HG02678 (cell line): ENCODE data around the gene KLHL3.

Source experiments
- ATAC-seq: cut with Tn5 transposase; IDR thresholded peaks from one replicate; pipeline ENCODE4 v1.9.1; 2021; ENCODE audit warnings: mild to moderate bottlenecking, moderate library complexity; ENCODE audit not compliant: unreplicated experiment

The KLHL3 gene

DNA sequence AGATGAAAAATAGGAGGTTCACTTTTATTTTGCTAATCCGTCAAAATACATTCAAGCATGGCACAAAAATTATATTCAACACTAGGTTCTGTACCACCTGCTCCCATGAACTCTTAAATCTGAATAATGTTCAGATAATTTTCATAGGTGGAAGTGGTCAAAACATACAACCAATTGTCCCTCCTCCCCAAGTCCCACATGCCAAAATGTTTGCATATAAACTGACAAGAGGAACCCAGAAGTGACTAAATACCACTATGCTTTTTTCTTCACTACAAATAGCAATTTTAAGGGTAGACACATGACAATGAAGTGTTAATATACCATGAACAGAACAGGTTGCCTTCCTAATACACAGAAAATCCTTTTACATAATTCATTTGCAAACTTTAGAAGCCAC lies 14.5 kb upstream of the KLHL3 start:
- no peak for ATAC-seq

DNA sequence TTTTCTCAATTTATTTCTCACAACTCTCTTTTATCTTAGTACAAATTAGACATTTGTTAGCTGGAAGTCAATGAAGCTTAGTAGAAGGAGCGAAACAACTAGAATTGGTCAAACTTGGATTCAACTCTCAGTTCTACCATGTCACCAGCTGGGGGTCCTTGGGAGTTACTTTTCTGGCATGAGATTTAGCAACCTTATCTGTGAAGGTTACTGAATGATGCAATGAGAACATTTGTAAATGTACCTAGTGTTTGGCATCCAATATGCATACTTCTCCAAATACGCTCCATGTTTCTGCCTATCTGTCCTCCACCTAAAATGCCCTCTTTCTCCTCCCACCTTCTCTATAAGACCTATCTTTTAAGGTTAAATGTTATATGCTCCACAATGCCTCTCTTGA lies 12.0 kb upstream of the KLHL3 start:
- no peak for ATAC-seq

DNA sequence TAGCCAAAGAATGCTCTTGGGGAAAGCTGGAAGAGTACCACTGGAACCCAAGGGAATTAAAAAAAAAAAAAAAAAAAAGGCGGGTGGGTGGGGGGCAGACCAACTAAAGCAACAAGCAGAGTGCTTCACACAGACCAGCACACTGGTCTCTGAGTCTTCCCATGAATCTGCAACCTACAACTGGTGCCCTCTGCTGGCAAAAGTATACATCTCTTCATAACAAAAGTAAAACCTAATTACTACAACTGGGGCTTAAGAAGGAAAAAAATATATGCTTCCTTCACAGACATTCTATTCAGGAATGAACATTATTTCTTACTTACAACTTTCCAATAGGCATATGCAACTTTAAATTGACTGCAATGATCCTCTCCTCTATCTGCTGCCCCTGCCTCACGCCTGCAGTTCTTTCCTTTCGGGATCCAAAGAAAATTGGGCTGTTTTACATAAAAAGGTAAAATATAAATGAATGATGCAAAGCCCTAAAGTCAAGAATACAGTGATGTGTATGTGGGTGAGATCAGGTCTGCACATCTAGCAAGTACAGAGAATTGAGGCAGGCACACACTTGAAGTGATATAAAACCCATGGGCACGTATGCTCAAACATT lies 7.2 kb upstream of the KLHL3 start:
- no peak for ATAC-seq

DNA sequence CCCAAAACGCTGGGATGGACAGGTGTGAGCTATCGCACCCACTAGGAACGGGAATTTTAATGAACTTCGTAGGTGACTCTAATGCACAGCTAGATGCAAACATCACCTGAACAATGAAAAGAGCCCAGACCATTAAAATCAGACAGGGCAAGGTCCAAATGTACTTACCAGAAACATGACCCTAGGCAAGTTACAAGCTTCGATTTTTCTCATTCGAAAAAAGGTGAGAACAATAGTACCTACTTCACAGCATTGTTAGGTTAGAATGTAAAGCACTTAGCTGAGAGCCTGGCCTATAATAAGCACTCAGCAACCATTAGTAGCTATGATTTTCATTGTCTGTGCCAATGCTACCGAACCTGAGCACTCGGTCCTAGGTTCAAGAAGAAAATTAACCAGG lies 5.8 kb upstream of the KLHL3 start:
- ATAC-seq = no peak

DNA sequence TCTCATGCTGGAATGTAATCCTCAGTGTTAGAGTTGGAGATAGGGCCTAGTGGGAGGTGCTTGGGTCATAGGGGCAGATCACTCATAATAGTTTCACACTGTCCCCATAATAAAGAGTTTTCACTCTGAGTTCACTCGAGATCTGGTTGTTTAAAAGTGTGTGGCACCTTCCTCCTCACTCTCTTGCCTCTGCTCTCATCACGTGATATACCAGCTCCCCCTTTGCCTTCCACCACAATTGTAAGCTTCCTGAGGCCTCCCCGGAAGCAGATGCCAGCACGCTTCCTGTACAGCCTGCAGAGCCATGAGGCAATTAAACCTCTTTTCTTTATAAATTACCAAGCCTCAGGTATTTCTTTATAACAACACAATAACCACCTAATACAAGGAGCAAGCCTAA lies 3.8 kb upstream of the KLHL3 start:
- ATAC-seq = no peak

DNA sequence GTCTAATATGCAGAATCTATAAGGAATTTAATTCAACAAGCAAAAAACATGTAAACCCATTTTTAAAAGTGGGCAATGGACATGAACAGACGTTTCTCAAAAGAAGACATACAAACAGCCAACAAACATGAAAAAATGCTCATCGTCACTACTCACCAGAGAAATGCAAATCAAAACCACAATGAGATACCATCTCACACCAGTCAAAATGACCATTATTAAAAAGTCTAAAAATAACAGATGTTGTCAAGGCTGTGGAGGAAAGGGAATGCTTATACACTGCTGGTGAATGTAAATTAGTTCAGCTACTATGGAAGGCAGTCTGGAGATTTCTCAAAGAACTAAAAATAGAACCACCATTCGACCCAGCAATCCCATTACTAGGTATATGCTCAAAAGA lies 3.1 kb upstream of the KLHL3 start:
- no peak for ATAC-seq

DNA sequence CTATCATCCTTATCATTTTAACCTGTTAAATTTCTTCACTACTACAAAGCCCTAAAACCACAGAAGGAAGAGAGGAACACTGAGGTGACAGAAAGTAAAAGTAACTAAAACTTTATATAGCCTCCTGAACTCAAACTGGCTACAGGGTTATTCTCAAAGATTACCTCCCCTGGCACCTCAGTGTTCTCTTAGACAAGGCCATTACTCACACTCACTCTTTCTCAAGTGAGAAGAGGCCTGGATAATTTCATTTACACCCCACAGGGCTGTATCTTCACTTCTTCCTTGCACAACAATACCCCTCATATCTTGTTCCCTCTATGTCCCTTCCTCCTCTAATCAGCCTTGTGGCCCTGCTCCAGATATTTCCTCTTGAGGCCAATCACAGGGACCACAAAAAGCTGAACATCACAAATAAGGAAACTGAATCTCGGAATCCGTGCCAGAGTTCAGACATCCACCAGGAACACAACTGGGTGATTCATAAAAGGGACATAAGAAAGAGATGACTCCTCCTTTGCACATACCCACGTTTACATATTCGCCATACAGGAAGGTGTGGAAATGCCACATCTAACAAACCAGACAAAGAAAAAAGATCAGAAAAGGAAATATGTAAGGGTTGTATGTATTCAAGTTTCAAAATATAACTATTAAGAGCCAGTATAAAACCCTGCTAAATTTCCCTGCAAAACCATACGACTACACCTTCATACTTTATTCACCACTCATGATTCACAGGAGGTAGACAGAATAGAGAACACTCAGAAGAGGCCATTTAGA lies 1.7 kb upstream of the KLHL3 start:
- ATAC-seq = no peak

DNA sequence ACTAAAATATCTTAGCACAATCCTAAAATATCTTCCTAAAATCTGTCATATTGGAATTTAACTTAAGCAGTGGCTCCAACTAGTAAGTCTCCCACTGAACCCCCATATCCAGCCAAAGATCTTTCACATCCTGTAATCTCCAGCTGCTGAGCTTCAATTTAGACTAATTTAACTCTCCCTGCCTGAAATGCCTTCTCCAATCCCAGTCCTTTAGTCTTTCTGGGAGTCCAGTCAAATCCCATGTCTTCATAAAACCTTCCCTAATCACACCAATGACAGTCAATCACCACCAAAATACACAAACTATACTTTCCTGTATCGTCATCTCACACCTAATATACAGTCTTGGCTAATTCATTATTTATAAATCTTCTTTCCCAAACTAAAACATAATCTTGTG lies 607 bp upstream of the KLHL3 start:
- ATAC-seq = no peak

DNA sequence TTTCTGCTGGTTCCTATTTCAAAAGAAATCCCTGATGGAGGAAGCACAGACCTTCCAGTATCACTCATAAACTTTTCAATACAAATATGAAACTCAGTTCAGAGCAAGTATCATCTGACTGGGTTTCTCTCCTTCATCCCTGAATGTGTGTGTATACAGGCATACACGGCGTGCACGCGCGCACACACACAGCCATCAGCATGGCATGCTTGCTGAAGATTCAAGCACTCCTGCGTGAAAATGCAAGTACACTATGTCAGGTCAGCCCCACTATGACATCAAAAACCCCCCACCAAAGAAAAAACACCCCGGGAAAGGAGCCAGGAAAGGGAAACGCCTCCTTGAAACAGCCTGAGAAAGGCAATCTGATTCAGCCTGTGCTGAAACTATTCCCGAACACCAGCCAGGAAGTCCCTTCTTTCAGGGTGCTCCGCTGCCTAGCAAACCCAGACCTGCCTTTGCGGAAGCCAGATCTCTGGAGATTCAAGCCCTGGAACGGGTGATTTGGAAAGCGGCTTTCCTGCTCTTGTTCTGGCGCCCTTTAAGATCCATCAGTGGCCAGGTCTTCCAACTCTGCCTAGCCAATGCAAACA lies 831 bp downstream of the KLHL3 start:
- peak; percentile 7 for ATAC-seq

DNA sequence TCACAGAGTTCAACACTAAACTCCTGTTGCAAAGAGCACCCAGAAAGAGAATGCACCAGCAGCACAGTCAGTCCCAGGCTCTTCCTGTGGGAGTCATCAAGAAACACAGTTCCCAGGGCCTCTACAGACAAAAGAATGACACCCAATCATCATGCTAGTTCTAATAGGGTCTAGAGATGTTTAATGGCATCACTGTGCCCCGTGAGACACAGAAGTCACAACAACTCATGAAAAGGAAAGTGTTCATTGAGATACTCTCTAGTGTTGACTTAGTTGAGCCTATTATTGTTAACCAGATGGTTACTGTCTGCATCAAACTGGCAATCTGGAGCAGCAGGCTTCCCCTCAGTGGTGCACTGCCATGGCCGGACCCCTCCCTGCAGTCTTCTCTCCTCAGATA lies 1.6 kb downstream of the KLHL3 start:
- no peak for ATAC-seq

DNA sequence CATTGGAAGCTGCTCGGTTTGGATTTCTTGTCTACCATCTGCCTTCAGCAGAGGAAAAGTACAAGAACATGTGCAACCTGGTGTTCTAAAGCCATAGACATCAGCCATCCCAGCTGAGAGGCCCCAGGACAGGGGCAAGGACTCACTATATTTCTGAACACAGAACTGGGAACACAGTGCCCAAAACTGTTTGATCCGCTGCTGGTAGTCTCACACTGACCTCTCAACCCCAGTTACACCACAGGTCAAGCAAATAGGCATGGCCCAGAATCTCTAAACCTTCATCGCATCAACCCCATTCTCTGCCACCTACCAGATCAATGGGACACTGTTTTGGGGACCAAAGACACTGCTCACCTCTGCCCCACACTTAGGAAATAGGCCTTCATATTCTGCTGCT lies 2.0 kb downstream of the KLHL3 start:
- no peak for ATAC-seq

DNA sequence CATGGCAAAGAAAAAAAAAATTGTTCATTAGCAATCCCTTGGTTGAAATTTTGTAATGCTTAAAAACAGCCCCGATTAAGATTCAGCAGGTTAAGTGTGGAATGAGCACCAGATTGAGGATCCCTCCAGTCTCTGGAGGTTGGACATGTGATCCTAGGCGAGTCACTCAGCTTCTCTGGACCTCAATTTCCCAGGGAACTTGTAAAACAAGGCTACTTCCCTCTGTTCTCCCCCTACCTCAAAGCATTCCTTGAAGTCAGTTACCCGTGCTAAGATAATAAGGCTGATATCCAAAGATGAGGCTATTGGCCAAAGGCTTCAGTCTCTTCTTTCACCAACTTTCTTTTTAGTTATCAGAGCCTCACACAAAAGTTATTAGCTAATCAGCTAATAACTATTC lies 2.9 kb downstream of the KLHL3 start:
- ATAC-seq = no peak

DNA sequence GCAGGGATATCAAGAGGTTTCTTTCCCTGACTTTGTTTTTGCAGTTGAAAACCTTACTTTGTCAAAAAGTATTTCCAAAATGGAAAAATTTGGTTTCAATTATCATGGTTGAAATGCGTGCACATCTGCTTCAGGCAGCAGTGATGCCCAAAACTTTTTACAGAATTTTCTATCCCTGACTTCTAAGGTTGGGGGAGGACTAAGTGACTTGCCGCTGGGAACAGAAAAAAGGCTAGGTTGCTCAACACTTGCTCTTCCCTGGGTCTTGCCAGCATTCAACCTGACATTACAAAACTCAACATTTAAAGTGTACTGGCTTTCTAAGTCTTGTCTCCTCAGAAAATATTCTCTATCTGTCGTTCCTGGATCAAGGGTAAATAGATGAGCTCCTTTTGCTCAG lies 4.7 kb downstream of the KLHL3 start:
- no peak for ATAC-seq

DNA sequence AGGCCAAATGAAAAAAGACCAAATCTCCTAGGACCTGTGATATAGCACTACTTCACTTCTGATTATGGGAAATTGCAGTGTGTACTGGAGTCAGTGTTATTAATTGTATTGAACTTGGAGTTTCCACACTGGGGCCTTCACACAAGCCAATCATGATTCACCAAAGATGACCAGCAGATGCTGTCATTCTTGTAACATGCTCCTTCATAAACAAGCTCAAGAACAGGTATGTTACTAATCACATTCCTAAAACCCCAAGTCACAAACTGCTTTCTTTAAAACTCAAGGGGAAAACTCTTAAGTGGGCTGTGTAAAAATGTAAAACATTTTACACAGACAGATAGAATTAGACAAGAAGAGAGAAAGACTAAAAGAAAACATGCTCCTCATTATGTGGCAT lies 5.6 kb downstream of the KLHL3 start:
- no peak for ATAC-seq

DNA sequence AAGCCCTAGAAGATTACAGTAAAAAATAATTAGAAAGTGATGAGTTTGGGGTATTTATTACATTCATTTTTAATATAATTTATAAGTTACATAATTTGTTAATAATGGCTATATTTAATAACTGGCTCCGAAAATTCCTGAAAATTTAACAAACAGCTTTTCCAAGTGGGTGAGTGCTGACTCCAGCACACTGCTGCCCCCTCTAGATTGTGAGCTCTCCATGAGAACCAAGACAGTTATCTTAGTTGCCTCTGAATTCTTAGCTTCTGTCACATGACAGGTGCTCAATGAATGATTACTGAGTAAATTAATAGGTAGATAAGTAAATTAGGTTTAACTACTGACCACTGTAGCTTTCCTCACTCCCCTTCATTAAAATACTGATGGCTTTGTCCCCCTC lies 7.8 kb downstream of the KLHL3 start:
- ATAC-seq = no peak

DNA sequence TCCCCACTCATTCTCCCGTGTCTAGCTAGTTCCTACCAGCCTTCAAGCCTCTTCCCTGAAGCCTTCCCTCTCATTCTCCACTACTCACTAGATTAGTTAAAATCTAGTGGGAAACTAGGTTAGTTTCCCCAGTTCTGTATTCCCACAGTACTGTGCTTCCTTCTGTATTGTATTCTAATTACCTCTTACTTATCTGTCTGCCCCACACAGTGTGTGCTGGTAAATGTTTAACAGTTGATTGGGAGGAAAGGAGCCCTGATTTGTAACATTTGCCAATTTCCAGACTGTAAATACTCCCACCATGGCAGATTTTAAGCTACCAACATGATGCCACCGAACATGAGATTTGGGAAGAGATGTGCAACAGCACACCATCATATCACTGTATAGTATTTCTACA lies 8.3 kb downstream of the KLHL3 start:
- ATAC-seq = no peak

DNA sequence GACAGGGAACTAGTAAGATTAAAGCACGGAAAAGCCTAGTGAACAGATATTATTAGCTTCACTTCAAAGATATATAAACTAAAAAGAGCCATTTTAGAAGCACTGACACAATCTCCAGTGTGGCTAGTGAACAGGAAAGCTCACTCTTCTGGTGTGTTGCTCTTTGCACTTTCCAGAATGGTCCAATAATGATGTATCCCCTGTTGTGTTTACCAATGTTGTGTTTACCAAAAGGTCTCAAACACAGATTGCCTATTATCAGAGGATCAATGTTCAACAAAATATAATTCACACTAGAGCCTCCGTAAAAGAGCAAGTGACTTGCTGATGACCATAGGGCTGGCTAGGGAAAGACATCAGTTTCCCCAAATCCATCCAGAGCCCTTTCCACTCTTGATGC lies 11.6 kb downstream of the KLHL3 start:
- ATAC-seq = no peak

DNA sequence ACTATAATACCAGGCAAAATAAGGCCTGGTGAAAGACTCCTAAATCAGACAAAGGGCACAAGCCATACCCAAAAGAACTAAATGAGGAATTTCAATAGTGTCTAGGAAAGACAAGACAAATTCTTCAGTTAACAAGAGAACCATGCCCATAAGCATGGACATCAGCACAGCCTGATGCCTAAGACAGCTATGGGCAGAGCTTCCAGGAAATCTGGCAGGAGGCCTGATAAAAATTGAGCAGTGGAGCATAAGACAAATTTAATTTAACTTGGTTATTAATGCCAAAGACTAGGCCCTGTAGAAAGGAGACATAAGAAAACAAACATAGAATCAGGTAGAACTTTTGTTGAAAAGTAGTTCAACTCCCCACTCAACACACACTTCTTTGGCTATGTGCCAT lies 17.3 kb downstream of the KLHL3 start:
- ATAC-seq = no peak

DNA sequence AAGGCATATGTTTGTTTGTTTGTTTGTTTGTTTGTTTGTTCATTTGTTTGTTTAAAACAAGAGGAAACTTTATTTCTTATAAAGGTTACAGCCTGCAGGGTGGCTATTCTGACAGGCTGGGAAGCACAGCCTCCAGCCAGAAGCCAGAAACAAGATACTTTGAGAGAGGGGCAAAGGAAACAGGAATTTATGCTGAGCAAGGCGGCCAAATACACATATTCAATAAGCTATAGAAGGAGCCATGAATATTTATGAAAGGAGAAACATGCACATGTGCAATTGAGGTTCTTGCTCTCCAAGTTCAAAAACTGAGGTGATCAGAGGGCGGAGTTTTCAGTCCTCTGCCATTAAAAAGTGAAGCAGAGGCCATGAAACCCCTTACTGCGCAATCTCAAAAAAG lies 19.6 kb downstream of the KLHL3 start:
- no peak for ATAC-seq

DNA sequence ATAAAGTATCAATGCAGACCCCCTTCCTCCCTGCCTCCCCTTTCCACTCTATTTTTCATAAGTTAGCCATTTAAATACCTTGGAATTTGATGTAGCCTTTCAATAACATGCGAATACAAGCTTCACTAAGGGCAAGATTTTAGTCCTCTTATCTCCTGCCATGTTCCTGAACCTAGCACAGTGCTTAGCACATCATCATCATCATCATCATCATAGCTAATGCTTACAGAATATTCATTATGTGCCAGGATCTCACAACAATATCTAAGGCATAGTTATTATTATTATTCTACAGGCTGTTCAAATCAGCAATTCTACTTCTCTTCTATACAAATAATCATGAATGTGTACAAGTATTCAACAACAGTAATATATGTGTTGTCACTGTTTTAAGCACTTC lies 20.4 kb downstream of the KLHL3 start:
- ATAC-seq = no peak

DNA sequence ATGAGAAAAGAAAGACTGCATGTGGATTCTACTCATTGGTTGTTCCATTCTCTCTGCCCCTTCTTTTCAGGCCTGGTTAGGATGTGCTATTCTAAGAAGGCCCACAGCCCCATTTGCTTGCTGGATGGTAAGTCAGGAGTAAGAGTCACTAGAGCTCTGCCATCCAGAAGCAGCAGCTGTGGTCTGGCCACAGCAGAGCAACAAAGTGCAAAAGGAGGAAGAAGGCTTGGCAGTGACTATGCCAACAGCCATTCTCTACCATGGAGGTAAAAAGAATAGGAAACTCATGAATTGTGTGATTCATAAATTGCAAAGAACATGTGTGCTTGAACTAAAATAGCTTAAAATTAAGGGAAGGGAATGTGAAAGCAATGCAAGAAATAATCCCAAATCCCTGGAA lies 20.9 kb downstream of the KLHL3 start:
- no peak for ATAC-seq

DNA sequence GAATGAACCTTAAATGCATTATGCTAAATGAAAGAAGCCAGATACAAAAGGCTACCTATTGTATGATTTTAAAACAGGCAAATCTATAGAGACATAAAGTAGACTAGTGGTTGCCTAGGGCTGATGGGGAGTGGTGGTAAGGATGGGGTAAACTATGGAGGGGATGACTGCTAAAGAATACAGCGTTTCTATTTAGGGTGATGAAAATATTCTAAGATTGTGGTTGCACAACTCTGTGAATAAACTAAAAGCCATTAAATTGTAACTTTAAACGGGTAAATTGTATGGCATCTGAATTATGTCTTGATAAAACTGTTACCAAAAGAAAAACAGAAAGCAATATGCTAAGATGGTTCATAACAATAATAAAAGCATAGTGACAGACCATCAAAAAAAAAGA lies 21.4 kb downstream of the KLHL3 start:
- no peak for ATAC-seq
